NCI-H2107 (cell line): ENCODE data around the gene IRF8.
"Not testable (repeated sequence)": the region's sequence is repeated elsewhere in the genome, so short reads cannot be mapped to it uniquely, and the experiment has no call there.

ENCODE experiments used
- DNase-seq: peaks from one replicate; lab custom pipeline; 2025; lab: John Stamatoyannopoulos, UW

The IRF8 gene

DNA sequence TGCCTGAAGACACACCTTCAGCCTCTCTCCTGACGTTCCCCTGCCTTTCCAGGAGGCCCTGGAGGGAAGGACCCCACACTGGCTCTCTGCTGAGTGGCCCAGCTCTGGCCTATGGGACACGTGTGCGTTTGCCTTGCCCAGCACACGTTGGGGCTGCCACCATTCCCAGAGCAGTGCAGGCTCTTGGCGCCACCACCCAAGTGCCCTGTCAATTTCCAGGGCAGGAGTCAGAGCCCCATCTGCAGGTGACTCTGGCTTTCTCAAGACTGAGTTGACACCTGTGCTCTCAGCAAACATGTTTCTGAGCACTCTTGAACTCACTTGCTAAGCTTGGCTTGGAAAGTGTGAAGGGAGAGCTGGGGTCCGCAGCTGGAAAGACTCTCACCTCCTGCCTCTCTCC, 4.7 kb upstream of the IRF8 start:
- DNase-seq: no peak

DNA sequence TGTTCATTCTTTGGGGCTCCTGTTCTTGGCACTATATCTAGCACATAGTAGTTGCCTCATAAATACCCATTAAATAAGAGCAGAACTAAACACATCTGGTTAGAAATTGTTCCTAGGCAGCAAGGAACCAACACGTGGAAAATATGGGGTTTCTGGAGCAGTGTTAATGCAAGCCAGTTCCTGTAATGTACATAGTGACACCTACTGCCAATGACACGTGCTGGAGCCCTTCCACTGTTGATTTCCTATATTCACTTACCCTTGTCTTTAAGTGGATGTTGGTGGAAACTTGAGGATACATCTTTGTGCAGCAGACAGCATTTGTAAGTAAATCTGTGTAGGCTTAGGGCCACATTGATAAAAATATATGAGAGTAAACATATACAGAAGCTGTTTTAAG, 1.6 kb upstream of the IRF8 start:
- no peak for DNase-seq

DNA sequence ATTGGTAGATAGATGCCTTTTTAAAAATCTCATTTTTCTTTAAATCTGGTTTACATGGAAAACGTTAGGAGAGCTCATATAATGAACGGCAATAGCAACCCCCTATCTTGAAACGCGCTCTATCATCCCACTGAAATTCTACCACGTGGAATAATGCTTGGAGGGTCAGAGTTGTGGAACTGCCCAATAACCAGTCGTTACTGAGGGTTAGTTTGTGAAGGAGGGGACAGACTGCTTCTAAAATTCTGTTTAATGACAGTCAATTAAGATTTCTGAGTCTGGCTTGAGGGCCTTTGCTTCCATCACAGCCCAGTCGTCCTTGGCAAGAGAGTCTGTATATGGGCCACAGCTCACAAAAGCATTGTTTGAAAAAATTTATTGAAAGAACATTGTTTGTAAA, 482 bp downstream of the IRF8 start:
- DNase-seq: no peak

DNA sequence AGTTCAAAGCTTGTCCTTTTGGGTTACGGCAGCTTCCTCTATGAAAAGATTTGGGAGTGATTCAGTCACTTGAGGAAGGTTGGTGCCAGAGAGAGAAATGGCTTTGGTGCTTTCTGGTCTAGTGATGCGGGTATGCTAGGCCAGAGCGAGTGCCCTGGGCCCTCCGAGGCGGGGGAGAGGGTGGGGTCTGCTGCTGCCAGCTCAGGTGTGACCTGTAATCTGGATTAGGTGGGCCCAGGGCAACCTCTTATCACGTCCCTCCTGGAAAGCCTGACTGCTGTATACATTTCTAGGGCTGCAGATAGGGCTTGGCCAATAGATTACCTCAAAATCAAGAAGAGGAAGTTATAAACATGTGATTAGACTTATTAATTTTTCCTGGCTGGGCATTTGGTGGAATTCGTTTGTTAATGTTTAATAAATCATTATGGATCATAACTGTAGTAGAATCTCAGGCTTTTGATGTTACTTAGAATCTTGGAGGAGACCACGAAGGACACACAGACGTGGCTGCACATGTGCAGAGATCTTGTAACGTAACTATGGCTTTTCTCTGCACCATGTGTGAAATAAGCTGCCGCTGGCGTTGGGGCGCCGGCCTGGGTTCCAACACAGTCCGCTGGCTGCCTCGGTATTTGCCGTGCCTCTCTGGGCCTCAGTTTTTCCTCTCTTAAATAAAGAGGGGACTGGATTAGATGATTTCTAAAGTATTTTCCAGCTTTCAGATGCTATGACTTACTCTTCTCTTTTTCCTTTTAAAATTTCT, 1.2 kb downstream of the IRF8 start:
- no peak for DNase-seq

DNA sequence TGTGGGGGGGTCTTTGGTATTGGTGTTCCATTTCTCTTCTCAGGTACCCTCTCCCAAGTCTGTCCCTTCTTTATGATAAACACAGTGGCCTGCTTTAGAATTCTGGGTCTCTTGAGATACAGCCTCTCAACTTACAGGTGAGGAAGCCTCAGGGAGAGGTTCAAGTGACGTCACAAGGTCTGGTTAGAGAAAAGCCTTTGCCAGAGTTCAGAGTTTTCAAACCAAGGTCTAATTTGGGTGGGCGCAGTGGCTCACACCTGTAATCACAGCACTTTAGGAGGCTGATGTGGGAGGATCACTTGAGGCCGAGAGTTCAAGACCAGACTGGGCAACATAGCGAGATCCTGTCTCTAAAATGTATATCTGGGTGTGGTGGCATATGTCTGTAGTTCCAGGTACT, 2.1 kb downstream of the IRF8 start:
- DNase-seq: no peak

DNA sequence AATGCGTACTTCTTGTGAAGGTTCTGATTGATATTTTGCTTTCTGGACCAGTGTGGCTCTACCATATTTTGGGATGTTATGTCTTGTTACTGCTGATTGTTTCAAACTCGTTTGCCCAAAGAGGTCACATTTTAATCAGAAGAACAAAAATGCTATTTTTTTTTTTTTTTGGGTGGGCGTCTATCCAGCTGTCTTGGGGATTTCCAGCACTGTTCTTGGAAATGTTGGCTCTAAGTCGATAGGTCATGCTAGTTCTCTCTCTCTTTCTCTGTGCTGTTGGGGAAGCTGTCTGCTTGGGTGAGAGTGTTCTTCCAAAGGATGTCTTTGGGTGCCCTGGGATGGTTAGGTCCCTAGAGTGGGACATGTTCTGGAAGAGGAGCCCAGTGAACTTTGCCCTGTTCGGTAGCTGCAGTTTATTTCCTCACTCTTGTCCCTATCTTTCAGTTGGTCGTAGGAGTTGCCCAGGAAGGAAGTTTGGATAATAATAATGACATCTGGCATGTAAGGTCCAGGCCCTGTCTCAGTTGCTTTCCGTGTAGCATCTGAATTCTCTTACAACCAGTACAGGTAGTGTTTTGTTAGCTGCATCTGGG, 2.9 kb downstream of the IRF8 start:
- no peak for DNase-seq

DNA sequence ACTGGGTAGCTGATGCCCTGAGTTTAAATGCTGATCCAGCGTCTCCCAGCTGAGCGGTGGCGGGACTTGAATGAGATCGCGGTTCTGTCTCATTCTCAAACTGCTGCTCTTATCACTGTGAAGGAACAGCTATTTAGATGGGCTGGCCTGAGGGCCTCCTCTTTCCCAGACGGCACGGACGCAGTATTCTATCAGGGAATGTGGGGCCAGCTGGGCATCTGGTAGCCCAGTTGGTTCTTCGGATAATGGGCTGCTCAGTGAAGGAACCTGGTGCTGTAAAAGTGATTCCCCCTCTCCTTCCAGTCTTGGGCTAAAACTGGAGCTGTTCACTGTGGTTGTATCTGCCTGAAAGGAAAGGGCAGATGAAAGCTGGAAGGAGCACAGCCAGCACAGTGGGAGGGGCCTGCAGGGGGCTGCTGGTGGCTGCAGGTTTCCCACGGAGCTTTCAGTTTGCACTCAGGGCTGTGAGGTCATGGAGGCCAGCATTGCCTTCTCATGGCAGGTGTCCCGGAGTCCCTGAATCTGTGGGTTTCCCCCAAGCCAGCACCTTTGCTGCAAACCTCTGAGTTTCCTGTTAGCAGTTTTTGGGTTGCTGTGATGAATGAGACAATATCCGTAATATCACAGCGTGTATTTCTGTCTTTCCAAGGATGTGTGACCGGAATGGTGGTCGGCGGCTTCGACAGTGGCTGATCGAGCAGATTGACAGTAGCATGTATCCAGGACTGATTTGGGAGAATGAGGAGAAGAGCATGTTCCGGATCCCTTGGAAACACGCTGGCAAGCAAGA, 3.6 kb downstream of the IRF8 start:
- DNase-seq: no peak

DNA sequence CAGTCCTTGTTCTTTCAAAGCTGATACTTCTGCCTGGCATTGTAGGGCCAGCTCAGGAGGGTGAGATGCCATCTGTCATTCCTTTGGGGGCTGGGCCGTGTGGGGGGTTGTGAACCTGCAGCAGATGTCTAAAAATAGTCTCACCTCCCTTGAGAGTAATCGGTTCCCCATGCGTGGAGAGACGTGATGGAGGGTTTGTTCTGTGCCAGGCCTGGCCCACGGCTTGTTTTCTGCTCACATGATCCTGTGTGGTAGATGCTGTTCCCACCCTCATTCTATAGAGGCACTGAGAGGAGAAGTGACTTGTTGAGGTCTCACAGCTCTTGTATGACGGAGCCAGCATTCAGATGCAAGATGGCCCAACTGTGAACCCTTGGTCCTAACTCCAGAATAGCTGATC, 4.6 kb downstream of the IRF8 start:
- no peak for DNase-seq

DNA sequence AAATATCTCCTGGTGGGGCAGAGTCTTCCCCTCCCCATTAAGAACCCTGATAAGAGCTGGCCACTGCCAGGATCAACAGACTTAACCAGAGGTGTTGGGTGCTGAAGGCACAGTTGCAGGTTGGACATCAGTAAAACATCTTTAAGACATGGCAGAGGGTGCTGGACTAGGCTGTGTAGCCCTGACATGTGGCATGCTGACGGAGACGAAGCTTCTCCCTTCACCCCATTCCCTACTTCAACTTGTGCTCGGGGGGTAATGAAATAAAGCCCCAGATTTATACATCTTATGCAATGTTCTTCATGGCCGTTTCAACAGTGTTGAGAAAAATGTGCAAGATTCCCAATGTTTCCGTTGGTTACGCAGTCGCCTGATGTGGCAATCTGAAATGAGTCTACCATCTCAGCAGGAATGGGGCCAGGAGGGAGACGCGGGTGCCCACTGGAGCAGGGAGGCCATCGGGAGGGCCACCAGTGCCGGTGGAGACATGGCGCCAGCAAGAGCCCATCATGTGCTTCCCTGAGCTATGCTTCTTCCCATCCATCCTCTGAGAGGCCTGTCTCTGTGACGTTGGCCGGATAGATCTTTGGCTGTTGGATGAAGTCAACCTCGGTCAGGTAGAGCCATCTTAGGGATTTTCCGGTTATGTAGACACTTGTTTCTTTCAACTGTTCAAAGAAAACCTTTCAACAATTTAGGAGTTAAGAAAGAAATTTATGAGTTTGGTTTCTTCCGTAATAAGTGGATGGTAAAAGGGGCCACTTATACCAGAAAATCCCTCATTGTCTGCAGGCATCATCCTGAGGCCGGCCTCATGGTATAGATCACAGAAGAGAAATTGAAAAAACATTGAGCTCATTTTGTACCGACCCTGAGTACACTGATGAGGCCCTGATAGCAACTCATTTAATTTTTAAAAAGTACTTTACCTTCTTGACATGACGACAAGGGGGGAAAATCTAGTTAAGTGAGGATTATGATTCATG, 6.4 kb downstream of the IRF8 start:
- no peak for DNase-seq

DNA sequence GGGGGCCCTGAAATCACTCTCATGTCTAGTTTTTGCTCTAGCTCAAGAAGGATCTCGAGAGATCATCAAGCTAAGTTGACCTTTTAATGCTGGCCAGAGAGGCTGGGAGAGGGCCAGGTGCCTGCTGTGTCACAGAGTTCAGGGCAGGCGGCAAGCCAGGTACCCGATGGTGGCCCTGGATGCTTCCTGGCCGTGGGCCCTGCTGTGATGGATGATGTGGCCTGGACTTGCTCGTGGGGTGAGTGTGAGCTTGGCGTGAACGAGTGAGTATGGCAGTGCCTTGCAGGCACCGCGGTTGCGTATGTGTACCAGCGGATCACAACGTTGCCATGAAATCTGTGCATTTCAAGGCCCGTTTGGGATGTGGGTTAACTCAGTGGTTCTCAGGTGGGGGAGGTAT, 7.4 kb downstream of the IRF8 start:
- DNase-seq: no peak

DNA sequence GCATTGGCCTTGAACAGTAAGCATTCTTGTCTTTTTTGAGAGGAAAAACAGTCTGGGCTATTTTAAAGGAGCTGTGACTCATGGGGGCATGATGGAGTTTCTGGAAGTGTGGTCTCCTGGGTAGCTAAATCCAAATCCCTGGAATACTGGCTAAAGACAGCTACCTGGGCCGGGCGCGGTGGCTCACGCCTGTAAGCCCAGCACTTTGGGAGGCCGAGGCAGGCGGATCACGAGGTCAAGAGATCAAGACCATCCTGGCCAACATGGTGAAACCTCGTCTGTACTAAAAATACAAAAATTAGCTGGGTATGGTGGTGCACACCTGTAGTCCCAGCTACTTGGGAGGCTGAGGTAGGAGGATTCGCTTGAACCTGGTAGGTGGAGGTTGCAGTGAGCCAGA, 8.3 kb downstream of the IRF8 start:
- DNase-seq: not testable (repeated sequence)

DNA sequence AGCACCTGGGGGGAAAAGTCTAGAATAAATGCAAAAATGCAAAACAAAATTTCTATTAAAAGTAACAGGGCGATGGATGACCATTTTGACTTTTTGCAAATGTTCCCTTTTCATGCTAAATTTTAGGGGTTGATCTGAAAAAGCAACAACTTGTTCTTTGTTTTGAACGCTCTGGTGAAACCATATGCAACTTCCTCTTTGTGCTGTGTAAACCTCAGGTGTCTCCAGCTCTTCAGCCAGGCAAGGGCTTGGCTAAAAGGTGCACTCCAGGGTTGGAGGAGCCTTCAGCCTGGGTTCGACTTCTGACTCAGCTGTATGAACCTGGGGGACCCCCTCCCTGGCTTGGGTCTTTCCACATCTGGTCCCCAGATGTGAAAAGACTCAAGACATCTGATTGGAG, 9.5 kb downstream of the IRF8 start:
- no peak for DNase-seq

DNA sequence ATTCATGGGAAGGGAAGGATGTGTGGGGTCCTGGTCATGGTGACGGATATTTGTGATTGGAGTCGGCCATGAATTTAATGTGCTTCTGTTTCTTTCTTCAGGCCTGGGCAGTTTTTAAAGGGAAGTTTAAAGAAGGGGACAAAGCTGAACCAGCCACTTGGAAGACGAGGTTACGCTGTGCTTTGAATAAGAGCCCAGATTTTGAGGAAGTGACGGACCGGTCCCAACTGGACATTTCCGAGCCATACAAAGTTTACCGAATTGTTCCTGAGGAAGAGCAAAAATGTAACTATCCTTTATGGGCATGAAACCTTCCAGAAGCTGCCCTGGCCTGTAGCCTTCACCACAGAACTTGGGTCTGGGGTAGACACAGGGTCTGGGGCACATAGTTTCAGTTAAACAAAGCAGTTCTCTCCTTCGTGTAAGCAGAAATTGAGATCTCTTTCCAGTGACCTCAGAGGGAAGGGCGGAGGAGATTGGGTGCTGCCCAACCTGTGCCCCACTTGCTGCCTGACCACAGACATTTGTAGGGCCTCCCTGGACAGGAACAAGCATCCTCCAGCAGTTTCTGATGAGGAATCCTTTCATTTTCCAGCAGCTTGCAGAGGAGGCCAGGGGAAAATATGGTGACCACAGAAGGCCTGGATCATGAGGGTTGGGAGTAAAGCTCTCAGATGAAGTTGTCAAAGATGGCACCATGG, 10.1 kb downstream of the IRF8 start:
- DNase-seq: no peak

DNA sequence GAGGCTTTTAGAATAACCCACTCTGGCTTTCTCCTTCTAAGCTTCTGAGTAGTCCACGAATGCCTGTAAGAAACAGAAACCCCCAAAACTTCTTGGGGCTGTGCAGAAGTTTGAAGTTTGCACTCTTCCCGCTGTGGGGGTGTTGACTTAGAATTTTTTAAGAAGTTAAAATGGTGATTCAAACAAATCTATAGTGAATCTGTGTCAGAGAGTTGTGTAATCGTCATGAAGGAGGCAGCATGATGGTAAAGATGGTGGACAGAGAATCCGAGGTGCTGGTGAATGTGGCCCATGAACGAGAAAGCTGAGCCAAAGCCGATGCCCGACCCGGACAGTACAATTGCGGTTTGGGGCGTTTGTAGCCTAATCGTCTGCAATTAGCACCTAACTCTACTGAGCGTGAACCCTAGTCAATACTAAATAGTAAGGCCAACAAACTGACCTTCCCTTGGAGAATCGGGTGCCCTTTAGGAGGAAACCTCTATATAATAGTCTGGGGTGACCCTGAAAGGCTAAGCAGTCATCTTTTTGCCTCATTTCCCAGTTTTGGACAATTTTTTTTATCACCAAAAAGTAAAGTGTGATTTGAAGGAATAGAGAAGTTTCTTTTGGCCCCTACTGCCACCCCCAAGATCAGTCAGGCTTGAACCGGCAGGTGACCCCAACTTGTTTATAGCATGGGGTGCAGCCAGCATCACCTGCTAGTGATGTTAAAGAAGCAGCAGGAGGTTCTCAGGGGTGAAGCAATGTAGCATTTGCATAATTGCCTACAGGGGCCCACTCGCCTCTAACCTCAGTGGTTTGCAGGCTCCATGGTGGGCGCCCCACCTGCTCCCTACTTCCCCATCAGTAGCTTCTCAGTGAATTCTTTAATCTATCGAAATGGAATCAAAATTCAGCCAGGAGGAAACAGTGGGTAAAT, 11.2 kb downstream of the IRF8 start:
- no peak for DNase-seq

DNA sequence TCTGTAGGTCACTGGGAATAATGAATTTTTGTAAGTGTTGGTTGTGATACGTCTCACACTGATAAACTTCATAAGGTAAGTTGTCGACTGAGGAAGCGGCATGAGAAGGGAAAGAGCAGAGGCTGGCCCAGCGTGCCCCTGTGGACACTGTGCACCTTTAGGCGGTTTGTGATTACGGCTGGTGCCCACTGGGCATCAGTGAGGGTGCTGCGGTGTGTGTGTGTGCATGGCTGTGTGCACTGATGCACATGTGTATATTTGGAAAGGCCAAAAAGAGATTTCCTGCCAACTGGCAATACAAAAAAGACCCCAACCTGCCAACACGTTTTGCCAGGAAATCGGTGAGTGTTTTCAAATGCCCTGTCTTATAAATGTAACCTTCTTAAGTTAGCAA, 11.9 kb downstream of the IRF8 start:
- DNase-seq: no peak

DNA sequence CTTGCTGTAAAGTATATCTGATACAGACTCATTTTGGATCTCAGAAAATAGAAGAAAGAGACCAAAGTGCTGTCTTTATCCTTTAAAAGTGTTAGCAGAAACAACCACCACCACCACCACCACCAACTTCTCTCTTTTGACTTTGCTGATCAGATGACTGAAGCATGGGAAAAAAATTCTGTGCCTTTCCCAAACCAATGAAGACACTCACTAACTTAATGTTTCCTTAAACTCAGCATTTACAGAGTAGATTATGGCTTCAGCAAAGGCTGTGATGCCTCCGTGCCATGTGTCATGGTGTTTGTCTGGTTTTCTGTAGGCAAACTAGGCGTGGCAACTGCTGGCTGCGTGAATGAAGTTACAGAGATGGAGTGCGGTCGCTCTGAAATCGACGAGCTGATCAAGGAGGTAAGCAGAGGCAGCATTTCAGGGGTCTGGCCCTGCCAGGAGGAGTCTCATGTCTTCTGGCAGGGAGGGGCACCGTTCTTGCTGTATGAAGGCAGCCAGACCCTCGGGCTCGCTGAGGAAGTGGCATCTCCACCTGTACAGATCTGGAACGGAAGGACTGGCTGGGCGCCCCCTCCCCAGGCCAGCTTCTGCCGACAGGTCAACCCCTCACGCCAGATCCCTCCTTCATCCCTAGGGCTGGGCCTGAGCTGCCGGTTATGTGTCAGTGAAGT, 12.4 kb downstream of the IRF8 start:
- DNase-seq: no peak

DNA sequence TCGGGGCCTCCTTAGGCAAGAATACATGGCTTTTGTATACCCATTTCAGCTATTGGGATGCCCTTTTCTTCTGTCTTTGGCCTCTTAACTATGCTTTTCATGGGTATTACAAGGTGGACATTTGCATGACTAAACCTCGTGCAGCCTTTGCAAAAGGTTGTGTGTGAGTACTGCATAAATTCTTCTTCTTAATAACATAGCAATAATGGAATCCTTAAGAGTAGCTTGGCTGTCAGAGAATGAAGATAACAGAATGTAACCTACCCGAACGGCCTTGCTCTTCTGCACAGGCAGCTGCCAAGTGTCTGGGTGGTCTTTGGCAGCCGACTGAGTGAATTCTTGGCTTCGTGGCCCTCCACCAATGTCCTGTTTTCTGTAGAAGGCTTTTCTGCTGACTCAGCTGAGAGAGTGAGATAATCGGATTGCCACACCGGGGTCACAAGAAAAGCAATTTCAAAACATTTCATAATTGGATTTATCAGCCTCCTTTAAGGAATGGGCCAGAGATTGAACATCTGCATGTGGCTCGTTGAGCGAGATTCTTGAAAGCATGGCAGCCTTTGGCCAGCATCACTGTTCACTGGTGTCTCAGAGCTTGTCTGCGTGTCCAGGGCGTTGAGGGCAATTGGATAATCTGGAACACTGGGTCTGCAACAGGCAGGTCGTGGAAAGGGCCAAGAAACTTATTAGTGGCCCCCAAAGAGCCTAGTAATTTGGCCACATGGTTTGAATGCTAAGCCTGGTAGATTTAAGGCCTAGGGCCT, 13.4 kb downstream of the IRF8 start:
- no peak for DNase-seq

DNA sequence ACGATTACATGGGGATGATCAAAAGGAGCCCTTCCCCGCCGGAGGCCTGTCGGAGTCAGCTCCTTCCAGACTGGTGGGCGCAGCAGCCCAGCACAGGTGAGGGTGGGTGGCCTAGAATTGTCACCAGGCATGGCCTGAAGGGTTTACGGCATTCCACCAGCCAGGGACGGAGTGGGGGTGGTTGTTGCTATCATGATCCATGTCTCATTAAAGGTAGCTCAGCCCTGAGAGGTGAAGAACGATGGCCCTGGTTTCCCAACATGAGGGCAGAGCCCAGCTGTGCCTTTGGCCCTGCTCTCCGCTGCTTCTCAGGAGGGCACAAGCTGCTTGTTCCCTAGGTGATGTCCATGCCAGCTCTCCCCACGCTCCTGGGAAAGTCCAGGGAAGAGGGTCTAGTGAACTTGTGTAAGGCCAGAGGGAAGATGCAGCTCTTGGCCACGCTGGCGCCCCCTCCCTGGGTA, 14.2 kb downstream of the IRF8 start:
- DNase-seq: no peak
